OCI-LY3 (cell line): ENCODE measurements around the gene JARID2.

ENCODE experiments used
- CTCF ChIP-seq: fragments of 200-600, 300-600 bp; sonication (generic); IDR thresholded peaks from 2 replicates; pipeline ENCODE4 v1.5.1; 2014; ENCODE audit warnings: antibody characterized with exemption, low read length, low read depth
- EZH2phosphoT487 ChIP-seq: fragments of 200-600 bp; shearing (Covaris generic); IDR thresholded peaks from 2 replicates; pipeline ENCODE4 v1.6.1; 2018; ENCODE audit warnings: antibody characterized with exemption, mixed run types, low read depth

- TF ChIP-seq CTCF (no peak), EZH2phosphoT487 (no peak)
Measured at GRCh38 chr6:15220062-15220461, 25.8 kb upstream of the JARID2 start.
